HepG2 (cell line): ENCODE results near the gene E2F1. TPM values are rescaled to one million over a fixed set of nuclear protein-coding genes. Genes with fewer than 3 reads are reported as not detected.

Experiments
- ATAC-seq: fragments of 200-7000 bp; cut with Tn5 transposase; 3 replicates; pipeline ENCODE4 v1.9.1; 2020; ENCODE audit warnings: mild to moderate bottlenecking, moderate library complexity
- BruUV-seq: library from RNA; stranded (reverse); fragments of 400-500 nt; replicated peaks from 2 replicates; lab custom pipeline; 2021; lab: Mats Ljungman, UMichigan
- CTCF ChIA-PET: fragments of 300-600 bp; formaldehyde crosslinking; extraction: SDS; loops from one replicate; lab custom pipeline; 2021; ENCODE audit warnings: low total read pairs, inconsistent platforms, low intra/inter-chr PET ratio; lab: Yijun Ruan, JAX
- POLR2A ChIA-PET: fragments of 350-600 bp; sonication (Branson Sonifier 250); formaldehyde crosslinking; loops from one replicate; lab custom pipeline; 2020; ENCODE audit warnings: antibody characterized with exemption, inconsistent platforms; lab: Yijun Ruan, JAX
- DNase-seq: peaks from one replicate; pipeline ENCODE4 v3.0.0-alpha.2; 2015; ENCODE audit warnings: low spot score
- FAIRE-seq: peaks from 3 replicates; lab custom pipeline; 2011; peaks lifted over from hg19 to GRCh38; lab: Jason Lieb, UNC
- H2AFZ ChIP-seq: one replicate; pipeline ENCODE4 v1.6.1; 2011; ENCODE audit warnings: low read length, inconsistent platforms
- H3K27ac ChIP-seq: fragments of 300-600 bp; 3 replicates; pipeline ENCODE4 v1.8.0; 2011; ENCODE audit warnings: mixed run types, mild to moderate bottlenecking, mixed read lengths, low read length, inconsistent platforms; ENCODE audit not compliant: insufficient read depth; ENCODE audit errors: extremely low read length
- H3K27me3 ChIP-seq, 2 experiments: fragments of 200-600 bp in 1 of 2; 2 replicates in 1 of 2; 3 replicates in 1 of 2; pipeline versions ENCODE4 v1.6.0 to v1.8.0; 2011; ENCODE audit warnings: low read length in 2 of 2, mild to moderate bottlenecking in 2 of 2, moderate library complexity in 2 of 2, inconsistent platforms in 1 of 2; ENCODE audit not compliant: insufficient read depth in 2 of 2, control insufficient read depth in 1 of 2
- H3K36me3 ChIP-seq, 2 experiments: fragments of 200-600 bp in 1 of 2; replicated peaks in 1 of 2; 2 replicates in 1 of 2; 3 replicates in 1 of 2; pipeline versions ENCODE4 v1.5.1 to v1.8.0; 2011; ENCODE audit warnings: low read length in 2 of 2, inconsistent platforms in 1 of 2; ENCODE audit not compliant: insufficient read depth in 2 of 2, control insufficient read depth in 1 of 2
- H3K4me1 ChIP-seq: 2 replicates; pipeline ENCODE4 v1.5.1; 2012; ENCODE audit warnings: low read length, inconsistent platforms; ENCODE audit not compliant: insufficient read depth
- H3K4me2 ChIP-seq: 2 replicates; pipeline ENCODE4 v1.6.0; 2011; ENCODE audit warnings: low read depth, low read length, inconsistent platforms
- H3K4me3 ChIP-seq, 3 experiments: fragments of 200-600 bp in 1 of 3; sonication (generic), shearing (Covaris generic) in 1 of 3; replicated peaks in 1 of 3; 2 replicates each; pipeline ENCODE4 v1.5.1; 2011 to 2016; ENCODE audit warnings: low read length in 3 of 3, inconsistent platforms in 2 of 3, low read depth in 2 of 3, mild to moderate bottlenecking in 2 of 3, control low read depth in 1 of 3, mixed read lengths in 1 of 3; ENCODE audit not compliant: insufficient read depth in 1 of 3
- H3K79me2 ChIP-seq: one replicate; pipeline ENCODE4 v1.6.1; 2011; ENCODE audit warnings: low read length, inconsistent platforms; ENCODE audit not compliant: insufficient read depth
- H3K9ac ChIP-seq: 2 replicates; pipeline ENCODE4 v1.6.0; 2011; ENCODE audit warnings: mild to moderate bottlenecking, low read depth, low read length, inconsistent platforms; ENCODE audit not compliant: insufficient read depth
- H3K9me3 ChIP-seq: 2 replicates; pipeline ENCODE4 v1.5.1; 2012; ENCODE audit warnings: mild to moderate bottlenecking, low read length
- H4K20me1 ChIP-seq: 2 replicates; pipeline ENCODE4 v1.6.0; 2011; ENCODE audit warnings: inconsistent platforms, mild to moderate bottlenecking, low read length, moderate library complexity; ENCODE audit not compliant: insufficient read depth
- EED ChIP-seq: sonication (generic); formaldehyde crosslinking; IDR thresholded peaks from 2 replicates; pipeline ENCODE4 v1.5.0; 2020; ENCODE audit warnings: mild to moderate bottlenecking, missing genetic modification reagents
- ETV6 ChIP-seq: sonication (generic); formaldehyde crosslinking; conservative IDR thresholded peaks from 2 replicates; pipeline ENCODE4 v1.4.0; 2020; ENCODE audit warnings: missing genetic modification reagents
- HOXA3 ChIP-seq: sonication (generic); formaldehyde crosslinking; IDR thresholded peaks from 2 replicates; pipeline ENCODE4 v1.5.0; 2020; ENCODE audit warnings: missing genetic modification reagents
- IRX3 ChIP-seq: sonication (generic); formaldehyde crosslinking; IDR thresholded peaks from 2 replicates; pipeline ENCODE4 v1.8.1; 2023; ENCODE audit warnings: mild to moderate bottlenecking, low read depth, missing genetic modification reagents, borderline replicate concordance
- MXD1 ChIP-seq: sonication (generic); formaldehyde crosslinking; IDR thresholded peaks from 2 replicates; pipeline ENCODE4 v1.4.0; 2020; ENCODE audit warnings: mild to moderate bottlenecking, missing genetic modification reagents
- POLR2A ChIP-seq, 2 experiments: IDR thresholded peaks; 2 replicates each; pipeline ENCODE4 v1.6.1; 2011; ENCODE audit warnings: low read depth in 2 of 2, low read length in 2 of 2, mild to moderate bottlenecking in 1 of 2, moderate library complexity in 1 of 2; ENCODE audit not compliant: insufficient read depth in 1 of 2
- WIZ ChIP-seq: sonication (generic); formaldehyde crosslinking; IDR thresholded peaks from 2 replicates; pipeline ENCODE4 v1.5.1; 2020; ENCODE audit warnings: mild to moderate bottlenecking, missing genetic modification reagents
- ZMYM3 ChIP-seq: sonication (generic); formaldehyde crosslinking; IDR thresholded peaks from 2 replicates; pipeline ENCODE4 v1.5.1; 2020; ENCODE audit warnings: mild to moderate bottlenecking, missing genetic modification reagents
- ZNF256 ChIP-seq: sonication (generic); formaldehyde crosslinking; conservative IDR thresholded peaks from 2 replicates; pipeline ENCODE4 v1.4.0; 2020; ENCODE audit warnings: missing genetic modification reagents
- ZNF382 ChIP-seq: sonication (generic); formaldehyde crosslinking; IDR thresholded peaks from 2 replicates; pipeline ENCODE4 v1.5.0; 2020; ENCODE audit warnings: missing genetic modification reagents, mild to moderate bottlenecking, borderline replicate concordance
- ZNF652 ChIP-seq: IDR thresholded peaks from 2 replicates; pipeline ENCODE4 v1.6.1; 2016; ENCODE audit warnings: low read depth, borderline replicate concordance
- ZNF761 ChIP-seq: sonication (generic); formaldehyde crosslinking; conservative IDR thresholded peaks from 2 replicates; pipeline ENCODE4 v1.4.0; 2020; ENCODE audit warnings: mild to moderate bottlenecking, missing genetic modification reagents
- ZNF773 ChIP-seq: sonication (generic); formaldehyde crosslinking; IDR thresholded peaks from 2 replicates; pipeline ENCODE4 v1.4.0; 2020; ENCODE audit warnings: missing genetic modification reagents, borderline replicate concordance
- WGBS: methylation state at CpG from one replicate; pipeline ENCODE4 v1.1.6; 2017; ENCODE audit warnings: low lambda C conversion rate; 5-methylcytosine and 5-hydroxymethylcytosine counted together
- in situ Hi-C: cut with HindIII; loops from 2 replicates; pipeline ENCODE4 v1.10.0; 2017; ENCODE audit warnings: low pct_unique_long_range_greater_than_20kb; ENCODE audit not compliant: extremely low pct_ligation_motif_present
- intact Hi-C: fragments of 100-400 bp; cut with micrococcal nuclease; formaldehyde crosslinking; loops from one replicate; pipeline ENCODE4 v1.10.0; 2022; ENCODE audit not compliant: unreplicated experiment
- polyA plus RNA-seq, 8 experiments: library from polyadenylated mRNA; depleted of rRNA in 3 of 8; stranded (reverse) in 7 of 8; unstranded in 1 of 8; fragments of >200 nt; fragmentation: Illumina TruSeq in 4 of 8; extraction: Trizol in 4 of 8; gene quantifications; 2 replicates each; pipeline versions ENCODE4 v1.2.1 to v1.2.3, GENCODE V29; 2011 to 2016; ENCODE audit warnings: low read depth in 4 of 8, missing spikeins in 1 of 8, mixed read lengths in 1 of 8; ENCODE audit not compliant: insufficient read depth in 1 of 8
- total RNA-seq, 5 experiments: library from RNA; depleted of rRNA; stranded (reverse); fragments of >200 nt; fragmentation: Illumina TruSeq; extraction: Trizol; gene quantifications; 2 replicates each; pipeline ENCODE4 v1.2.3, GENCODE V29; 2016; ENCODE audit warnings: low read depth in 1 of 5
- TF ChIP-seq, protein P1 (sequence below): fragments of 450-650 bp; IDR thresholded peaks from 2 replicates; pipeline ENCODE4 v1.6.1; 2016

Gene E2F1
- total and polyA plus RNA-seq, 2 of the 13 experiments (the other 11 are each of a cell fraction or from before 2014, with no cell fraction given): 25.5 to 39.4 TPM

DNA sequence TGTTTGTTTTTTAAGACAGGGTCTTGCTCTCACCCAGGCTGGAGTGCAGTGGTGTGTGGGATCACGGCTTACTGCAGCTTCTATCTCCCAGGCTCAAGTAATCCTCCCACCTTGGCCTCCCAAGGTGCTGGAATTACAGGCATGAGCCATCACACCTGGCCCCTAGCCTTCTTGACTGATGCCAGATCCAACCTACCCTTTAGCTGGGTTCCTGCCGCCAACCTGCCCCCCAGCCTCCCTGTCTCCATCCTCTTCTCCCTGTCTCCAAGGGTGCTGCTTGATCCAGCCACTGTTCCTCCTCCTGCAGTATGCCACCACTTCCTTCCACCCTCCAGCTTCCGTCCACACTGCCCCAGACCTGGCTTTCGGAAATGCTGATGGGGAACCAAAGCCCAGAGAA lies 27.3 kb downstream of the E2F1 start (continued):
- TF ChIP-seq MXD1 (CRISPR knock-in tag) (peak; percentile 55; the same call in 1 of the 2 replicates), EED (CRISPR knock-in tag) (no peak), HOXA3 (no peak), ZNF382 (CRISPR knock-in tag) (no peak), ZNF761 (CRISPR knock-in tag) (no peak), IRX3 (CRISPR knock-in tag) (no peak), ETV6 (no peak), POLR2A (IDR thresholded peaks at IDR 0.05; ENCODE audit: insufficient read depth in 1 of 2, low read depth in 2 of 2, low read length in 2 of 2) (peak in 1 of 2 experiments; percentile 6; a peak in 1 of 4 replicates), ZNF652 (CRISPR knock-in tag) (no peak), ZMYM3 (no peak), ZNF256 (CRISPR knock-in tag) (no peak)

- intact Hi-C loops (no loop called here), in situ Hi-C loops (no loop called here)
- DNase-seq (no peak), ATAC-seq (no peak), FAIRE-seq (no peak)
- Histone ChIP-seq H3K9ac (no peak overlapping the region), H3K36me3 (peaks cover 40 to 47% of the 10 kb centered on the region in 2 experiments), H4K20me1 (no peaks in the 10 kb centered on the region), H3K4me2 (no peak overlapping the region), H3K4me1 (peaks cover 26% of the 10 kb centered on the region), H3K79me2 (peaks cover 4% of the 10 kb centered on the region), H3K27me3 (no peaks in the 10 kb centered on the region; a peak in 1 of 5 replicates), H2AFZ (no peak overlapping the region), H3K9me3 (no peaks in the 10 kb centered on the region), H3K4me3 (no peak overlapping the region), H3K27ac (no peak overlapping the region)
- 94% methylated on average over 4 of the region's 8 CpGs for WGBS
- TF ChIP-seq, protein P1, sequence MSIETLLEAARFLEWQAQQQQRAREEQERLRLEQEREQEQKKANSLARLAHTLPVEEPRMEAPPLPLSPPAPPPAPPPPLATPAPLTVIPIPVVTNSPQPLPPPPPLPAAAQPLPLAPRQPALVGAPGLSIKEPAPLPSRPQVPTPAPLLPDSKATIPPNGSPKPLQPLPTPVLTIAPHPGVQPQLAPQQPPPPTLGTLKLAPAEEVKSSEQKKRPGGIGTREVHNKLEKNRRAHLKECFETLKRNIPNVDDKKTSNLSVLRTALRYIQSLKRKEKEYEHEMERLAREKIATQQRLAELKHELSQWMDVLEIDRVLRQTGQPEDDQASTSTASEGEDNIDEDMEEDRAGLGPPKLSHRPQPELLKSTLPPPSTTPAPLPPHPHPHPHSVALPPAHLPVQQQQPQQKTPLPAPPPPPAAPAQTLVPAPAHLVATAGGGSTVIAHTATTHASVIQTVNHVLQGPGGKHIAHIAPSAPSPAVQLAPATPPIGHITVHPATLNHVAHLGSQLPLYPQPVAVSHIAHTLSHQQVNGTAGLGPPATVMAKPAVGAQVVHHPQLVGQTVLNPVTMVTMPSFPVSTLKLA: peak; percentile 55
- TF ChIP-seq WIZ (no peak), ZNF773 (no peak), POLR2A (IDR thresholded peaks at IDR 0.05; ENCODE audit: insufficient read depth in 1 of 2, low read depth in 2 of 2, low read length in 2 of 2) (0 out of 4 replicates have a peak, but pooled peaks of 1 of the 2 experiments have one; percentile 24)
- POLR2A ChIA-PET: no interaction called here
- BruUV-seq: no TSS peak
- CTCF ChIA-PET: no interaction called here
Observed at GRCh38 chr20:33658510-33658909, 27.7 kb downstream of the E2F1 start.
